DOHH2 (cell line): ENCODE measurements around the gene SLC2A6.

Experiments used
- H3F3A ChIP-seq: fragments of 200-600 bp; sonication (generic), shearing (Covaris generic); 2 replicates; pipeline ENCODE4 v1.6.0; 2016; ENCODE audit warnings: antibody characterized with exemption, mild to moderate bottlenecking; ENCODE audit not compliant: control insufficient read depth, insufficient read depth
- H3K27ac ChIP-seq: fragments of 200-600 bp; sonication (generic); 2 replicates; pipeline ENCODE4 v1.5.1; 2014; ENCODE audit warnings: low read depth, mild to moderate bottlenecking, low read length, moderate library complexity
- H3K27me3 ChIP-seq: fragments of 200-600 bp; sonication (generic); 2 replicates; pipeline ENCODE4 v1.6.1; 2014; ENCODE audit warnings: mild to moderate bottlenecking, low read length, mixed read lengths; ENCODE audit not compliant: control insufficient read depth
- H3K36me3 ChIP-seq: fragments of 200-600 bp; sonication (generic); 2 replicates; pipeline ENCODE4 v1.6.1; 2014; ENCODE audit warnings: mild to moderate bottlenecking, low read length, moderate library complexity, mixed read lengths; ENCODE audit not compliant: control insufficient read depth
- H3K4me1 ChIP-seq: fragments of 200-600 bp; sonication (generic); 2 replicates; pipeline ENCODE4 v1.6.1; 2014; ENCODE audit warnings: mild to moderate bottlenecking, low read length, mixed read lengths; ENCODE audit not compliant: control insufficient read depth
- H3K4me2 ChIP-seq: fragments of 200-600 bp; sonication (generic); 2 replicates; pipeline ENCODE4 v1.6.0; 2014; ENCODE audit warnings: mild to moderate bottlenecking, low read length, moderate library complexity
- H3K4me3 ChIP-seq: fragments of 200-600 bp; sonication (generic); 2 replicates; pipeline ENCODE4 v1.5.1; 2014; ENCODE audit warnings: mild to moderate bottlenecking, low read length, mixed read lengths
- H3K79me2 ChIP-seq: fragments of 200-600 bp; sonication (generic); 2 replicates; pipeline ENCODE4 v1.6.1; 2014; ENCODE audit warnings: mild to moderate bottlenecking, low read length, mixed read lengths; ENCODE audit not compliant: control insufficient read depth
- H3K9me2 ChIP-seq: fragments of 200-600 bp; sonication (generic); replicated peaks from 2 replicates; pipeline ENCODE4 v1.6.1; 2014; ENCODE audit warnings: mild to moderate bottlenecking, low read length, mixed read lengths; ENCODE audit not compliant: control insufficient read depth
- H3K9me3 ChIP-seq: fragments of 200-600 bp; sonication (generic); 2 replicates; pipeline ENCODE4 v1.6.1; 2014; ENCODE audit warnings: antibody characterized with exemption, low read length, mixed read lengths; ENCODE audit not compliant: control insufficient read depth, insufficient read depth
- H4K20me1 ChIP-seq: fragments of 200-600 bp; sonication (generic); 2 replicates; pipeline ENCODE4 v1.6.0; 2014; ENCODE audit warnings: low read depth, mild to moderate bottlenecking, antibody characterized with exemption, low read length, moderate library complexity; ENCODE audit not compliant: control insufficient read depth, insufficient read depth
- EZH2phosphoT487 ChIP-seq: fragments of 200-600 bp; sonication (generic); IDR thresholded peaks from 2 replicates; pipeline ENCODE4 v1.6.1; 2017; ENCODE audit warnings: borderline replicate concordance, mild to moderate bottlenecking, antibody characterized with exemption, low read length, moderate library complexity, mixed read lengths
- TF ChIP-seq, protein P1 (sequence below): fragments of 200-600 bp; sonication (generic); IDR thresholded peaks from one replicate; pipeline ENCODE4 v1.5.1; 2014; ENCODE audit warnings: antibody characterized with exemption, mild to moderate bottlenecking, low read depth, low read length; ENCODE audit not compliant: poor library complexity, severe bottlenecking

The SLC2A6 gene

DNA sequence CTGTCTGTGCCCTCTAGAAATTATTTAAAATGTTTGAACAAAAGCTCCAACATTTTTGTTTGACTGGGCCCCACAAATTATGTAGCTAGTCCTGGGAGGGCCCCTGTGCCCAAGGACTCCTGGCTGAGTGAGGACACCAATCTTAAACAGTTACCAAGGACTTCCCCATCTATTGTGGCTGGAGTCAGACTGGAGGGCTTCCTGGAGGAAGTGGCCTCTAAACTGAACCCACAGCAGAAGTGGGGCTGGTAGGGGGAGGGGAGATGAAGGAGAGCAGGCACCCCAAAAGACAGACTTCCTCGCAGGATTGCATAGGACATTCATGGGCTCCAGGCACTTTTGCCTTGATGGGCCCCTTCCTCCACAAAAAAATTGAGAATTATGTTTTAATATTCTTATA is 48.7 kb downstream of the SLC2A6 start:
- H3F3A ChIP-seq: no peaks in the 10 kb centered on the region
- no peaks in the 10 kb centered on the region for H3K36me3 ChIP-seq
- no peaks in the 10 kb centered on the region for H3K9me2 ChIP-seq
- H3K27ac ChIP-seq: no peak overlapping the region
- H3K27me3 ChIP-seq: peaks cover 25% of the 10 kb centered on the region
- H3K4me1 ChIP-seq: no peaks in the 10 kb centered on the region
- no peaks in the 10 kb centered on the region for H4K20me1 ChIP-seq
- no peaks in the 10 kb centered on the region for H3K79me2 ChIP-seq
- H3K4me3 ChIP-seq: no peak overlapping the region
- no peak overlapping the region for H3K4me2 ChIP-seq
- no peak for TF ChIP-seq EZH2phosphoT487
- TF ChIP-seq, protein P1, sequence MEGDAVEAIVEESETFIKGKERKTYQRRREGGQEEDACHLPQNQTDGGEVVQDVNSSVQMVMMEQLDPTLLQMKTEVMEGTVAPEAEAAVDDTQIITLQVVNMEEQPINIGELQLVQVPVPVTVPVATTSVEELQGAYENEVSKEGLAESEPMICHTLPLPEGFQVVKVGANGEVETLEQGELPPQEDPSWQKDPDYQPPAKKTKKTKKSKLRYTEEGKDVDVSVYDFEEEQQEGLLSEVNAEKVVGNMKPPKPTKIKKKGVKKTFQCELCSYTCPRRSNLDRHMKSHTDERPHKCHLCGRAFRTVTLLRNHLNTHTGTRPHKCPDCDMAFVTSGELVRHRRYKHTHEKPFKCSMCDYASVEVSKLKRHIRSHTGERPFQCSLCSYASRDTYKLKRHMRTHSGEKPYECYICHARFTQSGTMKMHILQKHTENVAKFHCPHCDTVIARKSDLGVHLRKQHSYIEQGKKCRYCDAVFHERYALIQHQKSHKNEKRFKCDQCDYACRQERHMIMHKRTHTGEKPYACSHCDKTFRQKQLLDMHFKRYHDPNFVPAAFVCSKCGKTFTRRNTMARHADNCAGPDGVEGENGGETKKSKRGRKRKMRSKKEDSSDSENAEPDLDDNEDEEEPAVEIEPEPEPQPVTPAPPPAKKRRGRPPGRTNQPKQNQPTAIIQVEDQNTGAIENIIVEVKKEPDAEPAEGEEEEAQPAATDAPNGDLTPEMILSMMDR: no peak
- H3K9me3 ChIP-seq: no peaks in the 10 kb centered on the region

DNA sequence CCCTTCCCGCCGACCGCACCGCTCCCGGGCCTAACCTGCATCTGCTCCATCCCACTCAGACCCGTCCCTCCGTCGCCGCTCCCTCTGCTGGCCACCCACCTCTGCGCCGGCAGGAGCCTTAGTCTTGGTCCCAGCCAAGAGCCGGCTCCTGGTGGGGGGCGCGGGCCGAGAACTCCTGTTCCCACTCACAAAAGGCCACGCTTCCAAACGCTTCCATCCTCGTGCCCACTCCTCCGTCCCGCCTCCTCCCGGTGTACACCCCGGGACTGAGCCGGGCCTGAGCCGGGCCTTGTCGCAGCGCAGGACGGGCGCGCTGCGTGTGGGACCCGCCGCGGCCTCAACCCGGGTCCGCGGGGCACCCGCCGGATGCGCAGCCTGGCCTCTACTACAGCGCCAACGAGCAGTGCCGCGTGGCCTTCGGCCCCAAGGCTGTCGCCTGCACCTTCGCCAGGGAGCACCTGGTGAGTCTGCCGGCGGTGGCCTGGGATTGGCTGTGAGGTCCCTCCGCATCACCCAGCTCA is 49.2 kb downstream of the SLC2A6 start:
- H3F3A ChIP-seq: no peaks in the 10 kb centered on the region
- H3K4me2 ChIP-seq: no peak overlapping the region
- H3K4me1 ChIP-seq: no peaks in the 10 kb centered on the region
- TF ChIP-seq, protein P1: no peak
- TF ChIP-seq EZH2phosphoT487: no peak
- no peaks in the 10 kb centered on the region for H3K9me2 ChIP-seq
- no peaks in the 10 kb centered on the region for H3K36me3 ChIP-seq
- peaks cover 25% of the 10 kb centered on the region for H3K27me3 ChIP-seq
- H4K20me1 ChIP-seq: no peaks in the 10 kb centered on the region
- no peak overlapping the region for H3K27ac ChIP-seq
- H3K79me2 ChIP-seq: no peaks in the 10 kb centered on the region
- H3K9me3 ChIP-seq: no peaks in the 10 kb centered on the region
- H3K4me3 ChIP-seq: no peak overlapping the region

DNA sequence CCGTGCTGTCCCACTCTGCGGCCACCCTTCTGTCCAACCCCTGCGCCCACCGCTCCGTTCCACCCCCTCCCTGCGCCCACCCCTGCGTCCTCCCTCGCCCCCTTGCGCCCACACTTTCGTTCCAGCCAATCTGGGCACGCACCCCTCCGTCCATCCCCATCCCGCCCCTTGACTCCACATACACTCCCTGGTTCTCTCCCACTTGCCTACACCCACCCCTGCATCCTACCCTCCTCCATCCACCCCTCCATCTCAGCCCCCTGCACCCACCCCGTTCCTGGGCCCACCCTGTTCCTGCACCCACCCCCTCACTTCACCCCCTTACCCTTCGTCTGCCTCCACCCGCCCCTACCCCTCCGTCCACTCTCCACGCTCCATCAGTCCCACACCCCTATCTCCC is 49.7 kb downstream of the SLC2A6 start:
- H3K9me3 ChIP-seq: no peaks in the 10 kb centered on the region
- no peak overlapping the region for H3K4me3 ChIP-seq
- H3F3A ChIP-seq: no peaks in the 10 kb centered on the region
- H3K4me2 ChIP-seq: no peak overlapping the region
- no peak overlapping the region for H3K27ac ChIP-seq
- no peaks in the 10 kb centered on the region for H3K4me1 ChIP-seq
- no peaks in the 10 kb centered on the region for H3K9me2 ChIP-seq
- peaks cover 25% of the 10 kb centered on the region for H3K27me3 ChIP-seq
- H3K36me3 ChIP-seq: no peaks in the 10 kb centered on the region
- no peak for TF ChIP-seq EZH2phosphoT487
- TF ChIP-seq, protein P1: no peak
- H3K79me2 ChIP-seq: no peaks in the 10 kb centered on the region
- no peaks in the 10 kb centered on the region for H4K20me1 ChIP-seq

DNA sequence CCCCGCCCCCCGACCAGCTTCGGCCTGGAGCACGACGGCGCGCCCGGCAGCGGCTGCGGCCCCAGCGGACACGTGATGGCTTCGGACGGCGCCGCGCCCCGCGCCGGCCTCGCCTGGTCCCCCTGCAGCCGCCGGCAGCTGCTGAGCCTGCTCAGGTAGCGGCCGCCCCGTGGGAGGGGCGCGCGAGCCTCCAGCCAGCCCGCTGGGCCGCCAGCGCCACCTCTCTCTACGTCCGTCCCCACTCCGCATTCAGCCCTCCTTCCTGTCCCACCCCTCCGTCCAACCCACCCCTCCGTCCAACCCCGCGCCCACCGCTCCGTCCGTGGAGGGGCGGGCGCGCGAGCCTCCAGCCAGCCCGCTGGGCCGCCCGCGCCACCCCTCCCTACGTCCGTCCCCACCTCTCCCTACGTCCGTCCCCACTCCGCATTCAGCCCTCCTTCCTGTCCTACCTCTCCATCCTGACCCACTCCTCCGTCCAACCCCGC is 50.2 kb downstream of the SLC2A6 start:
- H3K27ac ChIP-seq: no peak overlapping the region
- H3K4me3 ChIP-seq: no peak overlapping the region
- H3K36me3 ChIP-seq: no peaks in the 10 kb centered on the region
- H3K4me1 ChIP-seq: no peaks in the 10 kb centered on the region
- no peak for TF ChIP-seq EZH2phosphoT487
- TF ChIP-seq, protein P1: no peak
- H3K9me3 ChIP-seq: no peaks in the 10 kb centered on the region
- no peaks in the 10 kb centered on the region for H3K9me2 ChIP-seq
- no peaks in the 10 kb centered on the region for H3K79me2 ChIP-seq
- H4K20me1 ChIP-seq: no peaks in the 10 kb centered on the region
- H3K27me3 ChIP-seq: peaks cover 25% of the 10 kb centered on the region
- no peak overlapping the region for H3K4me2 ChIP-seq
- no peaks in the 10 kb centered on the region for H3F3A ChIP-seq
